HT1080 (cell line): Measurements from ENCODE around the gene FAM229A. TPM values are rescaled to one million over a fixed set of nuclear protein-coding genes. Genes with fewer than 3 reads are reported as not detected.

Experiments used
- DNase-seq: peaks from one replicate; pipeline ENCODE4 v3.0.0-alpha.2; 2015; ENCODE audit warnings: low read depth
- total RNA-seq: library from RNA; depleted of rRNA; stranded (reverse); fragments of >200 nt; shearing (Covaris generic); gene quantifications from 2 replicates; pipeline ENCODE4 v1.2.3, GENCODE V29; 2014; rRNA removed

FAM229A gene
- total RNA-seq, 1 experiment from 2014 or later, result 1.2 TPM

GRCh38 chr1:32332290-32333079 lies 29.8 kb downstream of the FAM229A start:
- DNase-seq, result no peak

GRCh38 chr1:32331549-32331948 lies 30.7 kb downstream of the FAM229A start:
- DNase-seq, result no peak

GRCh38 chr1:32330558-32331151 lies 31.6 kb downstream of the FAM229A start:
- no peak for DNase-seq

GRCh38 chr1:32329931-32330466 lies 32.3 kb downstream of the FAM229A start:
- no peak for DNase-seq

GRCh38 chr1:32327204-32327603 lies 35.1 kb downstream of the FAM229A start:
- DNase-seq, result no peak

- DNase-seq, result peak; percentile 70
Measured at GRCh38 chr1:32321712-32322291, 40.5 kb downstream of the FAM229A start.

GRCh38 chr1:32318127-32318869 lies 44.0 kb downstream of the FAM229A start:
- DNase-seq, result no peak

GRCh38 chr1:32316903-32317277 lies 45.4 kb downstream of the FAM229A start:
- no peak for DNase-seq

- no peak for DNase-seq
Measured at GRCh38 chr1:32311709-32312393, 50.4 kb downstream of the FAM229A start.

Other genes starting within 250 kb of the FAM229A start
- gene TXLNA, start 182.8 kb downstream of the FAM229A start, total RNA-seq, result 56.1 and 67.5 TPM in 2 replicates
- gene CCDC28B, start 161.9 kb downstream of the FAM229A start, total RNA-seq, result 13.4 and 14.0 TPM in 2 replicates
- gene IQCC, start 156.8 kb downstream of the FAM229A start, total RNA-seq, result 3.0 and 3.5 TPM in 2 replicates
- gene DCDC2B, start 153.4 kb downstream of the FAM229A start, total RNA-seq, result not detected in 2 replicates
- gene TMEM234, start 140.1 kb downstream of the FAM229A start, total RNA-seq, result 15.6 and 17.2 TPM in 2 replicates
- gene EIF3I, start 140.1 kb downstream of the FAM229A start, total RNA-seq, result 640 and 670 TPM in 2 replicates
- gene FAM167B, start 115.3 kb downstream of the FAM229A start, total RNA-seq, result 0.17 and 0.95 TPM in 2 replicates
- gene LCK, start 111.2 kb downstream of the FAM229A start, total RNA-seq, result 0.16 TPM in 1 of 2 replicates, not detected in the other
- gene HDAC1, start 70.4 kb downstream of the FAM229A start, total RNA-seq, result 123 and 126 TPM in 2 replicates
- gene MARCKSL1, start 26.3 kb downstream of the FAM229A start, total RNA-seq, result 89.4 and 127 TPM in 2 replicates
- 0.60 TPM in 1 of 2 replicates, not detected in the other for gene TSSK3, start 54 bp upstream of the FAM229A start, total RNA-seq
- 31.8 and 33.4 TPM in 2 replicates for gene BSDC1, start 32.0 kb upstream of the FAM229A start, total RNA-seq
- gene ZBTB8B, start 102.6 kb upstream of the FAM229A start, total RNA-seq, result not detected in 2 replicates
- 1.9 and 3.1 TPM in 2 replicates for gene ZBTB8A, start 176.9 kb upstream of the FAM229A start, total RNA-seq